GM12864 (cell line): ENCODE results near the gene CBFA2T2.
"Not testable (repeated sequence)": the region's sequence is repeated elsewhere in the genome, so short reads cannot be mapped to it uniquely, and the experiment has no call there.

Experiments used
- DNase-seq: peaks from one replicate; pipeline ENCODE4 v3.0.0-alpha.2; 2011; ENCODE audit warnings: low read depth
- H3K4me3 ChIP-seq: 2 replicates; pipeline ENCODE4 v1.5.1; 2011; ENCODE audit warnings: mild to moderate bottlenecking, low read depth, low read length, control low read depth
- TF ChIP-seq, protein P1 (sequence below): IDR thresholded peaks from 2 replicates; pipeline ENCODE4 v1.5.1; 2011; ENCODE audit warnings: low read depth, mild to moderate bottlenecking, moderate library complexity, low read length, control low read depth, inconsistent platforms; ENCODE audit errors: missing control alignments

The CBFA2T2 gene

DNA sequence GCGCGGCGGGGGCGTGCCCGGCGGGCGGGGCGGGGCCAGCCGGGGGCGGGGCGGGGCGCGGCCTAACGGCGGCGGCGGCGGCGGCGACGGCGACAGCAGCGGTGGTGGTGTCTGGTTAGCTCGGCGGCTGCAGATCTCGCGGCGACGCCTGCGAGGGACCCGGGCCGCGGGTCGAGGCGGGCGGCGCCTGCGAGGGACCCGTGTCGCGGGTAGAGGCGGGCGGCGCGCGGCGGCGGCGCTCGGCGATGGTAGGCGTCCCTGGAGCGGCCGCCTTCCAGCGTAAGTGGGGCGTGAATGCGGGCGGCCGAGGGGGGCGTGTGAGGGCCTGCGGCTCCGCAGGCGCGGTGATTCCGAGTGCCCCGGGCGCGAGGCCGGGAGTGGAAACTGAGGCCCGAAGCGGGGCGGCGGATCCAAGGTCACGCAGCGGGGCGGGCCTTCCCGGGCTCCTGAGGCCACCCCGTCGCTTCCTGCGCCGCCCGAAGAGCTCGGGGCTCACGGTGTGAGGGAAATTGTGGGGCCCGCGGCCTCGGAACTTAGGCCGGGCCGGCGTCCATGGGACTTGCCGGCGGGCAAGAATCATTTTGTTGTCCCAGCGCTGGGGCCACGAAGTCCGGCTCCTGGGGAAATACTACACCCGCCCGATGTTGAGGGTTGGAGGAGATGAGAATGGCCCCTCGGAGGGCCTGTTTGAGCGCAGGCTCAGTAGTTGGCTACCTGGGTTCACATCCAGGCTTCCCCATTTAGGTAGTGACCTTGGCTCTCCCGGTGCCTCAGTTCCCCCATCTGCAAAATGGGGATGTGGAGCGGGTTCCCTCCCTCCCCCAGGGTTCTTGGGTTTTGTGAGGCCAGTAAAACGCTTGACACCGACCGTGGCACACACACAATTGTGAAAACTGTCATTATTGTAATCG is at the start of gene CBFA2T2:
Gene CBFA2T2 (plus strand): TSS at position 74 of the 911 bp plus-strand sequence. CDS start 172 bp downstream, at position 246.
- TF ChIP-seq, protein P1, sequence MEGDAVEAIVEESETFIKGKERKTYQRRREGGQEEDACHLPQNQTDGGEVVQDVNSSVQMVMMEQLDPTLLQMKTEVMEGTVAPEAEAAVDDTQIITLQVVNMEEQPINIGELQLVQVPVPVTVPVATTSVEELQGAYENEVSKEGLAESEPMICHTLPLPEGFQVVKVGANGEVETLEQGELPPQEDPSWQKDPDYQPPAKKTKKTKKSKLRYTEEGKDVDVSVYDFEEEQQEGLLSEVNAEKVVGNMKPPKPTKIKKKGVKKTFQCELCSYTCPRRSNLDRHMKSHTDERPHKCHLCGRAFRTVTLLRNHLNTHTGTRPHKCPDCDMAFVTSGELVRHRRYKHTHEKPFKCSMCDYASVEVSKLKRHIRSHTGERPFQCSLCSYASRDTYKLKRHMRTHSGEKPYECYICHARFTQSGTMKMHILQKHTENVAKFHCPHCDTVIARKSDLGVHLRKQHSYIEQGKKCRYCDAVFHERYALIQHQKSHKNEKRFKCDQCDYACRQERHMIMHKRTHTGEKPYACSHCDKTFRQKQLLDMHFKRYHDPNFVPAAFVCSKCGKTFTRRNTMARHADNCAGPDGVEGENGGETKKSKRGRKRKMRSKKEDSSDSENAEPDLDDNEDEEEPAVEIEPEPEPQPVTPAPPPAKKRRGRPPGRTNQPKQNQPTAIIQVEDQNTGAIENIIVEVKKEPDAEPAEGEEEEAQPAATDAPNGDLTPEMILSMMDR, result no peak
- peak within 1 kb of the TSS; percentile 96 for H3K4me3 ChIP-seq
- DNase-seq, result no peak

- H3K4me3 ChIP-seq, DNase-seq: not testable (repeated sequence)
These were observed 49.3 kb upstream of the CBFA2T2 start for GRCh38 chr20:33440562-33440961.

- TF ChIP-seq, protein P1, result no peak
- no peak for DNase-seq
- no peak overlapping the region for H3K4me3 ChIP-seq
These were observed 48.5 kb upstream of the CBFA2T2 start for GRCh38 chr20:33441142-33441955.

DNA sequence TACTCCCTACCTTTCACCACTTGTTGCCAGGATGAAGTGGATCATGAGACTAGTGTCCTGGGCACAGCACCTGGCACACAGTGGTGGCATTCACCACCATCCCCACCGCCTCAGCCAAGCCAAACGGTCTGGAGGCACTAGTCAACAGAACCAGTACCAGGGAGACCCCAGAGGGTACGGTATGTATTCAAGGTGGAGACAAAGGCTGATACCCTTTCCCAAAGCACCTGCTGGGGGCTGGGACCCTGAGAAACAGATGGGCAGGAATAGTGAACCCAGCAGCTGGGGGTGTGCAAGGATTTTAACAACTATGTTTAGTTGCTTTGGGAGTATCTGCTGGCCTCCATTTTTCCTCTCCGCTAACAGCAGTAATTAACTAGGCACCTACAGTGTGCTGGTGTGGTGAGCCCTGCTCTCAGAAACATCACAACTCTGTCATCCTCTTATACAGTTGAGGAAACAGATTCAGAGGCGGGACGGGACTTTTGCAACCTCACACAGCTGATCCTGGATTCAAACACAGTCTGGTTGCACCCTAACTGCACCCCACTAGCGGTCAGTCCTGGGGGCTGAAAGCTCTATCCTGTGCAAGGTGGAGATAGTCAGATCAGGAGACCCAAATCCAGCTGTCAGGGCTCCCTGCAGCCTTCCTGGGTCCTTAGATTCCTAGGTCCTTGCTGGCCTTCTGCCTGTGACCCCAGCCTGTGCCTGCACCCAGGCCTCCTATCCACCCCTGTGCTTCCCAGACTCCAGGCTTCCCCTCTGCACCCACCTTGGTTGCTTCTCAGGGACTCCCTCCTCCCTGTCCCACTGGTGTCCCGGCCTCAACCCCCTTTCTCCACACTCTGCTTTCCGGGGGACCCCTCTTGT is 47.5 kb upstream of the CBFA2T2 start:
- TF ChIP-seq, protein P1, result no peak
- no peak for DNase-seq
- peak overlapping the region; percentile 67 for H3K4me3 ChIP-seq

GRCh38 chr20:33443006-33443511 is 46.8 kb upstream of the CBFA2T2 start:
- peak overlapping the region; percentile 67 for H3K4me3 ChIP-seq
- TF ChIP-seq, protein P1, result no peak
- DNase-seq, result no peak

DNA sequence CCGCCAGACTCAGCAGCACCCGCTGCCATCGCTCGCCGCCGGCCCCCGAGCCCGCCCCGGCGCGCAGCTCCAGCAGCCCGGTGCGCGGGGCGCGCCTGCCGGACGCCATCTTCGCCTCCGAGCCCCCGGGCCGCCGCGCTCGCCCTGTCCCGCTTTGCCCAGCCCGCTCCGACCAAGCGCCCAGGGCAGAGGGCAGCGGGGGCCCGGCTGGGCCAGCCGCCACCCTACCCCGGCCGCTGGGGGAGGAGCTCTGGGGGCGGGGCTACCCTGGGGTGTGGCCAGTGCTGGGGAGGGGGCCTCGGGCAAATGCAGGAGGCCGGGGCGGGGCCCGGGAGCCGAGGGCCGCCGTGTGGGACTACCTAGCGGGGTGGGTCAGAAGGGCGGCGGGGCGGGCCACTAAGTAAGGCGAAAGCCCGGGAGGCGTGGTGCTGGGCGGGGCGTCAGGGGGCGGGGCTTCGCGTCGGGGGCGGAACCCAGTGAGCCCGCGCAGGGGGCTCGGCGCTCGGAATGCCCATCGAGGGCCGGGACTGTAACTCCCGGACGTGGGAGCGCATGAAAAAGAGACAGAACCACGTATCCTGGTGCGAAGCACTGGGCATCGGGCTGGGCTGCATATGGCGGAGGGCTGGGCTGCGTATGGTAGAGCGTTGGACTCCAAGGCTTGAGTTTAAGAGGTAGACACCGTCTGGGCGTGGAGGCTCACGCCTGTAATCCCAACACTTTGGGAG is 46.2 kb upstream of the CBFA2T2 start, which contains the start of gene SNTA1:
Gene SNTA1 (minus strand): TSS at position 252 of the 728 bp plus-strand sequence. CDS start 143 bp downstream, at position 109.
- H3K4me3 ChIP-seq, result peak within 1 kb of the TSS; percentile 67
- DNase-seq, result no peak
- TF ChIP-seq, protein P1, result no peak
